Epithelial cell of esophagus (primary cell): ENCODE data around the gene LMF1.

Source experiments
- DNase-seq: peaks from one replicate; pipeline ENCODE4 v3.0.0; 2010; ENCODE audit warnings: low read depth
- H3K4me3 ChIP-seq: 2 replicates; pipeline ENCODE4 v1.5.1; 2011; ENCODE audit warnings: mild to moderate bottlenecking, low read length, control low read depth
- CTCF ChIP-seq: IDR thresholded peaks from 2 replicates; pipeline ENCODE4 v1.5.1; 2011; ENCODE audit warnings: low read depth, mild to moderate bottlenecking, low read length, control low read depth, inconsistent platforms; ENCODE audit not compliant: insufficient read depth; ENCODE audit errors: missing control alignments

Gene LMF1

GRCh38 chr16:982145-983043 is 11.6 kb upstream of the LMF1 start:
- TF ChIP-seq CTCF, result no peak
- DNase-seq, result no peak

GRCh38 chr16:981695-982144 is 10.9 kb upstream of the LMF1 start, which contains the start of gene SOX8:
SOX8 (plus strand) TSS chr16:981770; CDS start chr16:981923, 153 bp downstream.
- no peak for DNase-seq
- no peak for TF ChIP-seq CTCF
- no peak within 1 kb of the TSS for H3K4me3 ChIP-seq

More at GRCh38 chr16:982145-983043, 11.6 kb upstream of the LMF1 start:
- no peak overlapping the region for H3K4me3 ChIP-seq

- no peak for TF ChIP-seq CTCF
- DNase-seq, result no peak
- H3K4me3 ChIP-seq, result no peak overlapping the region
These were observed 9.7 kb upstream of the LMF1 start for GRCh38 chr16:980595-980854.

GRCh38 chr16:979859-980594 is 9.2 kb upstream of the LMF1 start:
- no peak overlapping the region for H3K4me3 ChIP-seq
- no peak for TF ChIP-seq CTCF
- DNase-seq, result no peak

- no peak for DNase-seq
- H3K4me3 ChIP-seq, result no peak overlapping the region
- TF ChIP-seq CTCF, result no peak
These were observed 8.4 kb upstream of the LMF1 start for GRCh38 chr16:979147-979546.

- TF ChIP-seq CTCF, result no peak
- no peak for DNase-seq
- H3K4me3 ChIP-seq, result no peak overlapping the region
These were observed 7.6 kb upstream of the LMF1 start for GRCh38 chr16:978403-978802.
